Mesendoderm (in vitro differentiated cells): ENCODE measurements around the gene EMX2.
"Not testable (repeated sequence)": the region's sequence is repeated elsewhere in the genome, so short reads cannot be mapped to it uniquely, and the experiment has no call there.

Experiments used
- DNase-seq: peaks from one replicate; pipeline ENCODE4 v3.0.0; 2013
- H2AK5ac ChIP-seq: 2 replicates; pipeline ENCODE4 v1.6.1; 2013; ENCODE audit warnings: low read length, inconsistent platforms
- H2BK120ac ChIP-seq: 2 replicates; pipeline ENCODE4 v1.6.1; 2013; ENCODE audit warnings: low read depth, mild to moderate bottlenecking, low read length, moderate library complexity, mixed read lengths
- H2BK15ac ChIP-seq: replicated peaks from 2 replicates; pipeline ENCODE4 v1.6.1; 2013; ENCODE audit warnings: low read depth, mild to moderate bottlenecking, moderate library complexity
- H2BK5ac ChIP-seq: 2 replicates; pipeline ENCODE4 v1.6.1; 2013; ENCODE audit warnings: low read length, inconsistent platforms
- H3K18ac ChIP-seq: 2 replicates; pipeline ENCODE4 v1.6.1; 2013; ENCODE audit warnings: mild to moderate bottlenecking, low read length, mixed read lengths
- H3K23ac ChIP-seq: one replicate; pipeline ENCODE4 v1.6.1; 2013; ENCODE audit warnings: low read length
- H3K27ac ChIP-seq: 2 replicates; pipeline ENCODE4 v1.5.1; 2013; ENCODE audit warnings: low read depth, mild to moderate bottlenecking, inconsistent platforms, low read length, moderate library complexity
- H3K27me3 ChIP-seq: 2 replicates; pipeline ENCODE4 v1.6.1; 2013; ENCODE audit warnings: low read length, control low read depth, mild to moderate bottlenecking, inconsistent platforms; ENCODE audit not compliant: insufficient read depth, poor library complexity
- H3K36me3 ChIP-seq: 2 replicates; pipeline ENCODE4 v1.6.1; 2013; ENCODE audit warnings: low read length, inconsistent platforms; ENCODE audit not compliant: control insufficient read depth, insufficient read depth
- H3K4ac ChIP-seq: one replicate; pipeline ENCODE4 v1.6.1; 2013; ENCODE audit warnings: low read depth, mild to moderate bottlenecking, low read length, moderate library complexity
- H3K4me1 ChIP-seq: 2 replicates; pipeline ENCODE4 v1.6.1; 2013; ENCODE audit warnings: low read depth, low read length, inconsistent platforms; ENCODE audit not compliant: control insufficient read depth
- H3K4me2 ChIP-seq: 2 replicates; pipeline ENCODE4 v1.6.1; 2013; ENCODE audit warnings: low read length
- H3K4me3 ChIP-seq: 2 replicates; pipeline ENCODE4 v1.5.1; 2013; ENCODE audit warnings: mild to moderate bottlenecking, low read length
- H3K56ac ChIP-seq: one replicate; pipeline ENCODE4 v1.6.1; 2013; ENCODE audit warnings: low read length
- H3K79me1 ChIP-seq: 2 replicates; pipeline ENCODE4 v1.6.1; 2013; ENCODE audit warnings: low read length, inconsistent platforms
- H3K79me2 ChIP-seq: 2 replicates; pipeline ENCODE4 v1.6.1; 2013; ENCODE audit warnings: mild to moderate bottlenecking, low read length; ENCODE audit not compliant: control insufficient read depth, insufficient read depth
- H3K9ac ChIP-seq: 2 replicates; pipeline ENCODE4 v1.6.1; 2013; ENCODE audit warnings: low read length, inconsistent platforms
- H4K5ac ChIP-seq: one replicate; pipeline ENCODE4 v1.6.1; 2013; ENCODE audit warnings: low read length
- H4K8ac ChIP-seq: one replicate; pipeline ENCODE4 v1.6.1; 2013; ENCODE audit warnings: low read depth, mild to moderate bottlenecking, control low read depth, low read length, moderate library complexity
- WGBS: extraction: QIAGEN DNeasy Blood & Tissue Kit; methylation state at CpG from one replicate; pipeline ENCODE4 v1.1.7; 2013; ENCODE audit warnings: low lambda C conversion rate, missing lambda C conversion rate; ENCODE audit not compliant: insufficient coverage; ENCODE audit errors: extremely low coverage; 5-methylcytosine and 5-hydroxymethylcytosine counted together

EMX2 gene

GRCh38 chr10:117578490-117578889 is 35.9 kb downstream of the EMX2 start:
- Histone ChIP-seq H3K36me3 (no peaks in the 10 kb centered on the region), H3K79me2 (no peaks in the 10 kb centered on the region), H3K4me2 (no peak overlapping the region), H3K4me1 (no peaks in the 10 kb centered on the region), H3K23ac (no peak overlapping the region), H3K4me3 (no peak overlapping the region), H2AK5ac (no peak overlapping the region), H2BK120ac (no peak overlapping the region), H3K27ac (no peak overlapping the region), H3K18ac (no peak overlapping the region), H3K79me1 (no peaks in the 10 kb centered on the region), H3K4ac (no peak overlapping the region), H2BK15ac (no peak overlapping the region), H3K27me3 (no peaks in the 10 kb centered on the region), H4K5ac (no peak overlapping the region), H4K8ac (no peak overlapping the region), H3K56ac (no peak overlapping the region), H2BK5ac (no peak overlapping the region), H3K9ac (no peak overlapping the region)
- DNase-seq: no peak
- WGBS: no CpG with 5 or more reads among the region's 3 CpGs

GRCh38 chr10:117578999-117579590 is 36.5 kb downstream of the EMX2 start:
- H2AK5ac ChIP-seq: no peak overlapping the region
- DNase-seq: no peak
- no CpG with 5 or more reads among the region's 5 CpGs for WGBS
- H3K4me3 ChIP-seq: no peak overlapping the region
- H3K56ac ChIP-seq: no peak overlapping the region
- H2BK120ac ChIP-seq: no peak overlapping the region
- no peaks in the 10 kb centered on the region for H3K27me3 ChIP-seq
- H3K23ac ChIP-seq: no peak overlapping the region
- no peaks in the 10 kb centered on the region for H3K79me2 ChIP-seq
- H2BK15ac ChIP-seq: no peak overlapping the region
- no peaks in the 10 kb centered on the region for H3K4me1 ChIP-seq
- H3K4ac ChIP-seq: no peak overlapping the region
- no peak overlapping the region for H4K5ac ChIP-seq
- H3K79me1 ChIP-seq: no peaks in the 10 kb centered on the region
- H3K4me2 ChIP-seq: no peak overlapping the region
- H2BK5ac ChIP-seq: no peak overlapping the region
- no peaks in the 10 kb centered on the region for H3K36me3 ChIP-seq
- no peak overlapping the region for H3K27ac ChIP-seq
- H4K8ac ChIP-seq: no peak overlapping the region
- no peak overlapping the region for H3K18ac ChIP-seq
- H3K9ac ChIP-seq: no peak overlapping the region

- Histone ChIP-seq H3K9ac (no peak overlapping the region), H3K27ac (no peak overlapping the region), H3K4ac (no peak overlapping the region), H3K27me3 (no peaks in the 10 kb centered on the region), H3K79me1 (no peaks in the 10 kb centered on the region), H3K36me3 (no peaks in the 10 kb centered on the region), H3K79me2 (no peaks in the 10 kb centered on the region), H2BK15ac (no peak overlapping the region), H3K56ac (no peak overlapping the region), H2BK5ac (no peak overlapping the region), H3K18ac (no peak overlapping the region), H3K23ac (no peak overlapping the region), H4K8ac (no peak overlapping the region), H2AK5ac (no peak overlapping the region), H2BK120ac (no peak overlapping the region), H3K4me3 (no peak overlapping the region), H3K4me2 (no peak overlapping the region), H3K4me1 (no peaks in the 10 kb centered on the region), H4K5ac (no peak overlapping the region)
- WGBS: no CpG with 5 or more reads among the region's 2 CpGs
- DNase-seq: no peak
Observed at GRCh38 chr10:117581961-117582360, 39.4 kb downstream of the EMX2 start.

GRCh38 chr10:117584831-117585230 is 42.3 kb downstream of the EMX2 start:
- not testable (repeated sequence) for H2BK5ac ChIP-seq, H3K9ac ChIP-seq, H3K4ac ChIP-seq, H2AK5ac ChIP-seq, H3K79me1 ChIP-seq, H3K4me3 ChIP-seq, H3K27me3 ChIP-seq, DNase-seq, H4K8ac ChIP-seq, H3K56ac ChIP-seq, H4K5ac ChIP-seq, H3K27ac ChIP-seq, H3K4me1 ChIP-seq, H3K36me3 ChIP-seq, H3K79me2 ChIP-seq, H2BK120ac ChIP-seq, H3K4me2 ChIP-seq, H3K23ac ChIP-seq, H2BK15ac ChIP-seq, H3K18ac ChIP-seq
- no CpG with 5 or more reads among the region's 2 CpGs for WGBS

- no peaks in the 10 kb centered on the region for H3K27me3 ChIP-seq
- H2BK5ac ChIP-seq: no peak overlapping the region
- H2AK5ac ChIP-seq: no peak overlapping the region
- H3K18ac ChIP-seq: no peak overlapping the region
- H3K4me2 ChIP-seq: no peak overlapping the region
- H4K5ac ChIP-seq: no peak overlapping the region
- no peak overlapping the region for H3K4me3 ChIP-seq
- H3K36me3 ChIP-seq: no peaks in the 10 kb centered on the region
- H2BK15ac ChIP-seq: no peak overlapping the region
- H3K56ac ChIP-seq: no peak overlapping the region
- H3K79me1 ChIP-seq: no peaks in the 10 kb centered on the region
- WGBS: no CpG with 5 or more reads among the region's 5 CpGs
- H3K4me1 ChIP-seq: no peaks in the 10 kb centered on the region
- no peak overlapping the region for H3K27ac ChIP-seq
- no peaks in the 10 kb centered on the region for H3K79me2 ChIP-seq
- no peak overlapping the region for H4K8ac ChIP-seq
- H3K9ac ChIP-seq: no peak overlapping the region
- H3K4ac ChIP-seq: no peak overlapping the region
- H2BK120ac ChIP-seq: no peak overlapping the region
- no peak for DNase-seq
- H3K23ac ChIP-seq: no peak overlapping the region
Observed at GRCh38 chr10:117587036-117587435, 44.5 kb downstream of the EMX2 start.
